Activated CD4-positive, alpha-beta T cell treated with anti-CD3 and anti-CD28 coated beads for 48 hours (primary cell): Measurements from ENCODE around the gene TENM4.

Source experiments
- DNase-seq: peaks from one replicate; pipeline ENCODE4 v3.0.0-alpha.2; 2020

Gene TENM4

DNA sequence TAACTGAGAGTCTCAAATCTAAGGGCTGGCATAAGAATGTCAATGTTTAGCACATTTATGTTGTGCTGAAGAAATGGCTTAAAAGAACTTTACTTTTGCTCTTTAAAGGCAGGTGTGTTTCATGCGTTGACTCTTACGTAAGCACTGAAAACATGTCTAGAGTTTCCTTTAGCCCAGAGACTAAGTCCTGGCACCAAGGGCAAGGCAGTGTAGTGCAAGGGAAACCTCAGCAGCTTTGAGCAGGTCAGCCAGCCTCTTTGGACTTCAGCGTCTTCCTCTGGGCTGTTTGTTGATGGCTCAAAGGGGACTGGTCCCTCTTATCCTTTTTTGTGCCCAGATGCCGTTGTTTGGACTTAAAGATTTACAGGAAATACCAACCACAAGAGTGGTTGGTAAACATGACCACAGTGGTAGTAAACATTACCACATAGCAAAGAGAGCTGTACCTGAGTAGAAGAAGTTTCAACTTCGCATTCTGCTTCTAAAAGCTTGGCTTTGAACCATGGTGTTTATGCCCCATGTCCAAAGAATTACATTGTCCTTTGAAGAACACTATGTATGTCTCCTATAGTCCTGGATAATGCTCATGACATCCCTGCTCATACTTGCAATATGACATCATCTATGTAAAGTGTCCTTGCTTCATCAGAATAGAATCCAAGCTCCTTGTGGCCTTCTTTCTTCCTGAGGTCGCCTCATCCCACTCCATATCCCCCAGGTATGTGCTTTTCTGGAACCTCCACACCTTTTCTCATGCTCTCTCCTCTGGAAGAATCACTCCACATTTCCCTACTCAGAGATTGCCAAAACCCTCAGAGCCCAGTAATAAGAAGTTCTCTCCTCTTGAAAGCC lies 23.5 kb downstream of the TENM4 start:
- no peak for DNase-seq

DNA sequence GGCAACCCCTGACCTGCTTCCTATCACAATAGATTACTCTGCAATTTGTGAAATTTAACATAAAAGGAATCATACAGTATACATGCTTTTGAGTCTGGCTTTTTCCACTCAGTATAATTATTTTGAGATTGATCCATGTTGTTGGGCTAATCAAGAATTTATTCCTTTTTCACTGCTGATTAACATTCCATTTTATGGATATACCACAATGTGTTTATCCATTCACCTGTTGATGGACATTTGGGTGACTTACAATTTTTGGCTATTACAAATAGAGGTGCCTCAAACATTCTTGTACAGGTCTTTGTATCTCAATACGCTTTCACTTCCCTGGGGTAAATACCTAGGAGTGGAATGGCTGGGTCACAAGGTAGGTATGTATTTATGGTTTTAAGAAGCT lies 24.9 kb downstream of the TENM4 start:
- DNase-seq, result no peak

DNA sequence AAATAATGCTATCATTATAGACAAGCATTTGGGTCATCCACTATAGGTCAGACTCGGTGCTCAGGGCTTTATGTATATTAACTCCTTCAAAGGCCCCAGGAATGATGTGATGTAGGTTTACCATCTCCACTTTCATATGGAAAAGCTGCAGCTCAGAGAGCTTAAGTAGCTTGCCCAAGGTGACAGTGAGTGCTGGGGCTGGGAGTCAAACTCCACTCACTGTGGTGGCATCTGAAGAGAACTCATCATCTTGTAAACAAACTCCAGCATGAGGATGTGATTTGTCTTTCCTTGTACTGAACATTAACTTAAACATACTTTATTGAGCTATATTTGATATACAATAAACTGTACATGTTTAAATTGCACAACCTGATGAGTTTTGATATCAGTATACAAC lies 25.4 kb downstream of the TENM4 start:
- DNase-seq, result no peak

DNA sequence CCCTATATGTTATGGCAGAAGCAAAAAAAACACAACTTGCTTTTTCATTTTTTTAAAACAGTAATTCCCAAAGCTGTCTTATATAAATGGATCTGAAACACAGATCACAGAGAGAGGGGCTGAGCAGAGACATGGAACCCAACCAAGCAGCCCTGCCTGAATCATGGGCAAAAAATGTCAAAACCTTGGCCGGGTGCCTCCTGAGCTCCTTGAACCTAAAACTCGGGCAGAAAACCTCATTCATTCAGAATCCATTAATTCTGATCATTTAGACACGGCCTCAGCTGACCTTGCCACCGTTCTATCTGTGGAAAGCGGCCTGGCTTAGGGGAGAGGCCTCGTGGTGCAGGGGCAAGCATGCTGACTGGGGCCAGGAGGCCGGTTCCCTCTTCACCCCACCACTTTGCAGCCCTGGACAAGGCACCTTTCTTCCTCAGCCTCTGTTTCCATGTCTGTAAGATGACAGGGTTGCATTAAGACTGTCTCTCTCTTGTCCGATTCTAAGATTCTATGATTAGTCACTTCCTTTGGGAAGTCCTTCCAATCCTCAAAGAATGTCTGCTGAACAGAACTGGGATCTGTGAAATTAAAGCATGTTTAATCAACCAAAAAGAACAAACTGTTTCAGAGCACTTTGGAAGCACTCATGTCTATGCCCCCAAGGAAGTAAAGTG lies 26.0 kb downstream of the TENM4 start:
- DNase-seq, result no peak

DNA sequence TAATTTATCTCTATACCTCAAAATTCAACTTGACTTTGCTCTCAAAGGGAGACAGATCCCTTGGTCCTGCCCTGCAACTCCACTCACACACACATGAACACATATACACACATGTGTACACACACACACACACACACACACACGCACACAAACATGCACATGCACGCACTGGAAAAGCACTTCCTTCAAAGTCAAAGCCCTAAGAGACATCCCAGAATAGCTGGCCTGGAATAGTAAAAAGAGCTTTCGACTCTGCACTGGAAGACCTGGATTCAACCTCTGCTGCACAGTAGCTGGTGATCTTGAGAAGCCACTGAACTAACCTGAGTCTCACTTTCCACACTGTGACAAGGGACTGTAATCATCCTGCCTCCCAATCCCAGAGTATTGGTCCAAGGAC lies 26.8 kb downstream of the TENM4 start:
- DNase-seq, result no peak

DNA sequence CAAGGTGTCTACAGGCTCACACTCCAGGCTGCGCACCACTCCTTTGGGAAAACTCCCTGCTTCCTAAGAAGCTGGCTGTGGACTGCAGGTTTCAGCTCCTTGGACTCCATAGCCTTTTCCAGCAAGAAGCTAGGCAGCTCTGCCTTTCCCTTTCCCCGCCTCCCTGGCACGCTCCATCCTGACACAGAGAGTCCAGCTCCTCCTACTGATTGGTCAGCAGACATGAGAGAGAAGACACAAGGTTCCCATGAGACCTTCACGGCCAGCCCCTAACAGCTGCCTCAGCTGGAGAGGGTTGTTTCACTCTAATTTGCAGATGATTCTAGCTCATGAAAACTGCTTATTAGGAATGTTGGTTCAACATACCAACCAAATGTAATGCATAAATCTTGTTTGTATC lies 27.6 kb downstream of the TENM4 start:
- DNase-seq, result no peak

DNA sequence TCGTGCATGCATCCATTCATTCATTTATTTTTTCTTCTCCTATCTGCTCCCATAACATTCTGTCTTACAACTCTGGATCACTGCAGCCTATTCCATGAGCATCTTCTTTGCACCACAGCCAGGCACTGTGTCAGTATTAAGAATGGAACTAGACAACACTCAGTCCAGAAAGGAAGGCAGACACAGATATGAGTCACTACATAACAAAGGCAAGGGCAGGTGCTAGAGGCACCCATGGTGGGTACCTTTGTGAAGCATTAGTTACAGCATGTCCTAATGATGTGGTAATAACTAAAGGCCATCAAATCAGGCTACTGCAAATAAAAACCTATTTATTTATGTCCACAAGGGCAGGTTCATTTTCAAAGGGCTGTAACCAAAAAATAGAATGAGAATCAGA lies 28.1 kb downstream of the TENM4 start:
- DNase-seq, result no peak

DNA sequence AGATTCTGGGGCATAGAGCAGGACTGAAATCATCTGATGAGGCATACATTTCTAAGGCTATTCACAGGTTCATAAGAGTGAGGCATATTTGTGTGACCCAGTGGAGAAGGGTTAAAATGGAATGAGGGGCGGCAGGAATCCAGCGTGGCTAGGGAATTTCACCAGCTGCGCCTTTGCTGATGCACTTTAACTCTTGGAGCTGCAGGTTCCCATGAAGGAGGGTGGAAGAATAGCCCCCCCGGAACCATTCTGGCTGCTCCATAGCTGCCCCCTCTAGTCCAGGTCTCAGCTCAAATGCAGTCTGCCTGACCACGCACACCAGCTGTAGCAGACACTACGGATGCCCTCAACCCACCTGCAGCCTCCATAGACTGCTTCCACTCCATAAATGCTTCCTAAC lies 31.5 kb downstream of the TENM4 start:
- no peak for DNase-seq

DNA sequence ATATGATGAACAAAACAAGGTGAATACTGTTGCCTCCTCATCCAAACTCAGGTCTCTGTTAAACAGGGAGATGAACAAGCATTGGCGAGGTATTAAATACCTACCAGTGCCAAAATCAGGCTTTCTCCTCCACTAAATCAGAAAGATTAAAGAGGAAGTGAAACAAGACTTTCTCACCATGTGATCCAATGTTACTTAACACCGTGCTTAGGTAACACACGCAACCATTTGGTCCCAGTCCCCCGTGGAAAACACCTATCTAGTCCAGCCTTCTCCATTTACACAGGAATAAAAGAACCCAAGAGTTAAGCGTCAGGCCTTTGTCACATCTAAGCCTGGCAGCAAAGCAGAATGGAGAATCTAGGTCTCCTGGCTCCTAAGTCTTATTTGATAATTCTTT lies 34.5 kb downstream of the TENM4 start:
- no peak for DNase-seq

DNA sequence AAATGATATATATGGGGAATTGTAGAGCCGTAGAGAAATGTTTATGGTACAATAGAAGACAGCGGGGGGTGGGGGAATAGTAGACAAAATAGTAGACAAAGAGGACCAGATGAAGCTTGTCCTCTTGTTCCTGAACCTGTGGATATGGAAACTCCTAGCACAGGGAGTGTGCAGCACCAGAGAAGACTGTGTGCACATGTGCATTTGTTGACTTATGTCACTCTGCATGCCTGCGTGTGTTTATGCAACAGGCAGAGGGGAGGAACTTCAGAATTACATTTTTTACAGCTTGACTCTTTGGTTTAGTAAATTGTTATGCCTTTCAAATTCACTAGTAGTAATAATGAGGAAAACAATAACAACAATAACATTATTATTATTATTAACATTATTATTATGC lies 36.0 kb downstream of the TENM4 start:
- no peak for DNase-seq

DNA sequence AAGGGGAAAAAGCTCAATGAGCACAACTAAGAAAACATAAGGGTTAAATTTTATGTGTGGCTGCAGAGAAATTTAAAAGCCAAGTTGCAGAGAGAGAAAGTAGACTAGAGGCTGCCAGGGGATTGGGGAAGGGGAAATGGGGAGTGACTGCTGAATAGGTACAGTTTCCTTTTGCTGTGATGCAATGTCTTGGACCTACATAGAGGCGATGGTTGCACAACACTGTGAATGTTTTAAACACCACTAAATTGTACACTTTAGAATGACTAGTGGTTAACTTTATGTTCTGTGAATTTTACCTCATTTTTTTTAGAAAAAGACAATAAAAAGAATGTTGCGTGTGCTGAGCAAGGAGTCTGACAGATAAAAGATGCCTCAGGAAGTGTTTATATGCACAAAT lies 36.5 kb downstream of the TENM4 start:
- no peak for DNase-seq

DNA sequence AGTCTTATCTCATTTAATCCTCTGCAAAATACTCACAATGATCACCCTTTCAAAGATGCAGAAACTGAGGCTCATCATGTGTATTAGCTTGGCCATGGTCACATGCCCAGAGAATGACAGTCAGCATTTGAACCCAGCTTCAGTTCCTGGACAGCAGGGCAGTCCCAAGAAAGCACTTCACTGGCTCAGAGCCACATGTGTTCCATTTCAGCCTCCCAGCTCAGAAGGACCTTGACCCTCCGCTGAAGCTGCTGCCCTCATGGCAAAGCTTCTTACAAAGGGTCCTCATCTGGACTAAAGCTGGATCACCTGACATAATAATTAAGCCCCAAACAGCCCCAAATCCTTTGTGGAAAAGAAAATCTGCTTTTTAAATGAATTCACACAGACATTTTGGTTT lies 37.0 kb downstream of the TENM4 start:
- no peak for DNase-seq

DNA sequence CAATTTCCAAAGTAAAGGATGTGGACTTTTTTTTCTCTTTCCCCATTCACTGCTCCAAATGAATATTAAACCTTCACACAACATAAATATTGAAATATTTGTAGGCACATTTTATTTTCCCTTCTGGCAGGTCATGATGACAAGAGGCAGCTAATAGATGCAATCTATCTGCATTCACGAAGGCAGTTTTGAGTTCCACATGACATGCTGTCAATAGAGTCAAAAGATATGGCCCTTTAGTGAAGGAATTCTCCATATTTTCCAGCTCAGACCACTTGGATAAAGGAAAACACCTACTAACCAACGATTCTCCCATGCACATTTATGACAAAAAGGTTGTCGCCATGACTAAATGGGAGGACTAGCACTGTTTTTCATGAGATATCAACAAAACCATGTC lies 37.9 kb downstream of the TENM4 start:
- DNase-seq, result no peak

DNA sequence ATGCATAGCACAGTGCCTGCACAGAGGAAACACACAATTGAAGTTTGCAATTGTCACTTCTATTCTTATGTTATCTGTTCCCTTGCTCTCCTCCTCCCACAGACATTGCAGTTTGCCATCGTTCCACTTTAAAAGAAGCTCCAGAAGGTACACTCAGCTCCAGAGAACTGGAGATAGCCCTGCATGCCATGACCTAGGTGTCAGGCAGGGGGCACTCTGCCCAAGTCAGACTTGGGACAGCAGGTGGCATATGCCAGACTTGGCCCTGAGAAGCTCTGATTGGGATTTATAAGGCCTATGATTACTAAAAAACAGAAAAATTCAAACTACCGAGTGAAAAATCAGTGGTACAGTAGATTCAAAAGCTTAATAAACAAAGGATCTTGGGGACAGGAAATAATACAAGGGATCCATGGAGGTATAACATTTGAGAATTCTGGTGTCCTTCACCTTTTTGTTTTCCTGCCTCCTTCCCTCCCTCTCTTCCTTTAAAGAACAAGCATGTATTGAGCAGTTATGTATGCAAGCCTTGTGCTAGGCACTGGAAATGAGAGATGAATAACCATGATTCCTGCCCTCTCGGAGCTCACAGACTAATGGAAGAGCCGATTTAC lies 40.0 kb downstream of the TENM4 start:
- DNase-seq, result peak; percentile 13

DNA sequence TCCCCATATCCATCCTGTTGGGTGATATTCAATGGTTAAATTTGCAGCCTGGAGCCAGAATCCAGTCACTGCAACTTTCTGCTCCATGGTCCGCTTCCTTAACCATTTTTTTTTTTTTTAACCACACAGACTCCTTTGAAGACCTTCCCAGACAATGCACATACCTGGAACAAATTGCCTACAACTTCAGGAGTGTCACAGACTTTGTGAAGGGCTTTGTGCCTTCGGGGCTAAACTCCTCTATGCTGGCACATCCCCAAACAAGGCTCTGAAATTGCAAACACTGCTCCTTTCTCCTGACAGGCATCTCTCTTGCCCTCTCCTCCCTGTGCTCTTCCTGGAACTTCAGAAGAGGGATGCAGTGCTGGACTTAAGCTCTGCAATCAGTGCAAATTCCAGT lies 40.6 kb downstream of the TENM4 start:
- no peak for DNase-seq

DNA sequence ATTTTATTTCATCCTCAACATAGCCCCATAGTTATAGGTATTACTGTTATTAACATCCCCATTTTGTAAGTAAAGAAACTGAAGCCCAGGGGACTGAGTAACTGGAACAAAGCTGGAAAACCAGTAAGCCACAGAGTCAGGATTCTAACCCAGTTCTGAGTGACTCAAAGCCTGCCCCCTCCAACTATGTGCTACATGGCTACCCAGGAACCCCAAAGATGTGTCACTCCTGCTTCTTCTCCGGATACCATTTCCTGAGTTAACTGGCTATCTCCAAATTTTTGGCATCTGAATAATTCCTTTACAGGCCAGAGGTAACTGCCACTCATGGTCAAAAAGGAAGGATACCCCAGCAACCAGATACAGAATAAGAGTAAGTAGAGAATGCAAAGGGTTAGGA lies 43.6 kb downstream of the TENM4 start:
- no peak for DNase-seq

DNA sequence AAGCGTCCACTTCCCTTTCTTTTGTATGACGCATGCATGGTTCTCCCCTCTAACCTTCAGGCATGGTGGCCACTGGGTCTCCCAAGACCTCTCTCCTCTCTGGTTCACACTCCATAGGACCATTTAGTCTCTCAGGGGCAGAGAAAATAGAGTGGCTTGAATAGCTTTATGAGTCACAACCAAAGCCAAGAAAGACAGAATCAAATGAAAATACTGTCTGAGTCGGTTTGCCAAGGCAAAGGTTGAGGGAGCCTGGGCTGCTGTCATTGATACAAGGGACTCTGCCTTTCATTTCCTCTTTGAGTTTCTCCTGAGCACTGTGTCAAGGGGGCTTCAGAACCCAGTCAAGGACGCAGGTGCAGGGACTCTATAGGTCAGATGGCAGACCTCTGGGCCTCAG lies 44.2 kb downstream of the TENM4 start:
- no peak for DNase-seq

DNA sequence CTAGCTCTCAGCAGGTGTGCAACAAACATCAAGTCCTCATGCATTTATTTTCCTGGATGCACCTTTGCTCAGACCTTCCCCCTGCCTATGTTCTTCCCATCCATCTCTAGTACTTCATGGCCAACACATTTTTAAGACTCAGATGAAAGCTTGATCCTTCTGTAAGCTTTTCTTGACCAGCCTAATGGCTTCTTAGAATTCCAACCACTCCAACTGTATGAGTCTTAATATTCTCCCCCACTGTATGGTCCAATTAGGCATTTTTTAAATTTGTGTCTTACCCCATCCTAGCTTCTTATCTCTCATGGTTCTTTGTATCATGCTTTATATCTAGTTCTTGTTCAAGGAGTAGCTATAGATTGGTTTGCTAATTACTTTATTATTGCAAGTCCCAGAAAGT lies 44.8 kb downstream of the TENM4 start:
- DNase-seq, result no peak

DNA sequence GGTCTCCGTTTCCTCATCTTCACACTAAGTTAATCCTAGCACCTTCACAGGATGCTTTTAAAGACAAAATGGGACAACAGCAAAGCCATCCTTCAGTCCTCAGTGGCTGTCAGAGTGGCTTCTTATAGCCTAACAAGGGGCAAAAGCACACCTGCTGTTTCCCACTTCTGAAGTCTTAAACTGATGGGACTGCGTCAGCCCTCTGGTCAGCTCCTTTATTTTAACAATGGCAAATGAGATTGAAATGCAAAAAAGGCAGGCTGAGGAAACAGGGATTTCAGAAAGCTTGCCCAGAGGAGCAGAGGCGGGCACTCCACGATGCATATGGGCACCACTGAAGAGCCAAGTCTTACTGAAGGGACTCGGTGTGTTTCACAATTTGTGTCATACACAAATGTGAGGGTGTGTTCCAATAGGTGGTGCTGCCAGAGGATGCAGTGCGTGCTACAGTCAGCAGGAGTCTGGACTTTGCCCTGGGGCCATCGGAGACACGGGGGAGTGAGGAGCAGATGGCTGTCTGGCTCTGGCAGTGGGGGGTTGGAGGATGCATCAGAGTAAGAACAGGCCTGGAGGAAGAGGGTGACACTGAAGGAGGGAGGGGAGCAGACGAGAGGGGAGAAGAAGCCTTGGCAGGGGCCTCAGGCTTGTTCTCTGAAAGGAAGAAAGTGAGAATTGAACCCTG lies 47.3 kb downstream of the TENM4 start:
- no peak for DNase-seq

DNA sequence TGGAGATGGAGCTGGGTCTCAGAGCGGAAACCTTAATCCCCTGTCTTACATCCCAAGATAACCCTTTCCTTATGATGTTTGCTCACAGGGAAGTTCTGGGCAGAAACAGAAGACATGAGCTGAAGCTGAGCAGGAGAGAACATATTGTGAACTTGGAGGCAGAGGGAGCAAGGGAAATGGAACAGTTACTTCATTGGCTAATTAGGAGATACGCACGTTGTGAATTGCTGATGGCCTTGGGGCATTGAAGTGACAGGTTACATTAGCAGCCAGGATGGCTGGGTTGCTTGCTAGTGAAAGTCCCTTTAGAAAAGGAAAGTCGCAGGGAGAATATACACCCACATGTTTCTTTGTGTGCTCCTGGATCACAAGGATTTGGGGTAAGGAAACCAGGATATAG lies 48.7 kb downstream of the TENM4 start:
- DNase-seq, result no peak

DNA sequence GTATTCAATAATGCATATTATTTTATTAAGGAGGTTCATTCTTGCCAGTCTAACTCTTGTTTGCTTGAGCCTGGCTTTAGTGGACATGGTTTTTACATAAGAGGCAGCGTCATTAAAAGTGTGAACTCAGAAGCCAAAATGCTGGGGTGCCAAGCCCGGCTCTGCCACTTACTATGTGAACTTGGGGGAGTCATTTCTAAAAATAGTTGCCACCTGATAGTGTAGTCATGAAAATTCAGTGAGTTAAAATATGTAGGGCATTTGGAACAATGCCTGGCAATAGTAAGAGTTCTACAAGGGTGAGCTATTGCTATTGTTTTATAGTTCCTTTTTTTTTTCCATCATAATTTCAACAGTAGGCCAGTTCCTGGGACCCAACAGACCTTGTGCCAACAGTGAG lies 49.9 kb downstream of the TENM4 start:
- no peak for DNase-seq

DNA sequence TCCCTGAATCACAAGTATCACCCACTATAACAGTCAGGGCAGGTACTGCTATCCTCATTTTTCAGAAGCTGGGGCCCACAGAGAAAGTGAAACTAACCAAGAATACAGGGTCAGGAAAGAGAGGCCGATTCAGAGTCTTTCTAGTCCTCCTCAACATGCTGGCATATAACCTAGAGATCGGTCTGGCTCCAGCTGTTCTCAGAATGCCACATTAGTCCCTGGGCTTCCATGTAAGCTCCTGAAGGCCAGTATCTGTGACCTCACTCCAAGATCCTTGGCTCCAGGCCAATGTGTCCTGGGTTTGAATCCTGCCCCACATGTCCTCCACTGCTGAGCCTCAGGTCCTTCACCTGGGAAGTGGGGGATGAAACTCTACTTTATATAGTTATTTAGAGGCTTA lies 50.4 kb downstream of the TENM4 start:
- DNase-seq, result no peak

DNA sequence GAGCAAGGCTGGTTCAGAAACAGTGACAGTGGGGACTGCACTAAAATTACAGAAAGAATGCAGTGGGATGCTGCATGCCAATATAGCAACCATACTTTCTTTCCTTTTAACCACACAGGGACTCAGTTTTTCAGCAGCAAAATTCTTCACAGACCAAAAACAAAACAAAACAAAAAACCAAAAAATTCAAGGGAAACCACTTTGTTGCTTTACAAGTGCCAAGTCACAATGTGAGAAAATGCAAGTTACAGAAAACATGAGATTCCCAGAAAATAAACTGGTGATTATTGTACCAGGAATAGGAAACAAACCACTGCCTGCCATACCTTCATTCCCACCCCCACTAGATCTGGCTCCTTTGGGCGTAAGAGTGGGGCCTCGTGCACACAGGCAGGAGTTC lies 52.6 kb downstream of the TENM4 start:
- DNase-seq, result no peak

DNA sequence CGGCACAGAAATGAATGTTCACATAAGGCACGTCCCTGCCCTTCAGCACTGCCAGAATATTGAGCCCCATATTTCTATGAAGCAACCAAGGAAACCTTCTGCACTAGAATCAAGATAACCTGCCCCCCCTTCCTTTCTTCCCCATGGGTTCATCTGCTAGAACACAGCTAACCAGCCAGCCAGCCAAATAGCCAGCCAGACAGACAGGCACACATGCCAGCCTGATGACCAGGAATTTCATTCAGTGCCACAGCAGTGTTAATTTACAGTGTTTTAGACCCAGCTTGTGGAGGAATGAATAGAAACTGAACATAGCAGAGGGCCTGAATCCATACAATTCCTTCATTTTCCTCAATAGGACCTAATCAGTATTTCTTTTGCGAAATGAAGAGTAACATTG lies 57.0 kb downstream of the TENM4 start:
- DNase-seq, result no peak
